HepG2 (cell line): ENCODE data around the gene LRRC73. TPM values are rescaled to one million over a fixed set of nuclear protein-coding genes. Genes with fewer than 3 reads are reported as not detected.
A peak's percentile ranks its signal among the peaks of the same experiment; 100 is the strongest.

Experiments
- CCAR2 ChIP-seq: fragments of 200-400 bp; formaldehyde crosslinking; optimal IDR thresholded peaks from 2 replicates; pipeline ENCODE3; 2018; ENCODE audit warnings: low read depth, mild to moderate bottlenecking, low read length, moderate library complexity
- CENPX ChIP-seq: sonication (generic); formaldehyde crosslinking; IDR thresholded peaks from 2 replicates; pipeline ENCODE4 v1.9.0; 2021; ENCODE audit warnings: mild to moderate bottlenecking, missing genetic modification reagents, moderate library complexity
- ELF4 ChIP-seq: sonication (generic); formaldehyde crosslinking; IDR thresholded peaks from 2 replicates; pipeline ENCODE4 v1.5.0; 2020; ENCODE audit warnings: missing genetic modification reagents, mild to moderate bottlenecking, moderate library complexity, borderline replicate concordance
- HNRNPK ChIP-seq: fragments of 200-400 bp; formaldehyde crosslinking; IDR thresholded peaks from 2 replicates; pipeline ENCODE4 v1.6.1; 2018; ENCODE audit warnings: low read length, low read depth, moderate library complexity, mild to moderate bottlenecking; ENCODE audit not compliant: poor library complexity, severe bottlenecking
- RCOR2 ChIP-seq: IDR thresholded peaks from 2 replicates; pipeline ENCODE4 v1.6.1; 2016; ENCODE audit warnings: missing biosample characterization, missing genetic modification reagents
- ZMAT3 ChIP-seq: sonication (generic); formaldehyde crosslinking; conservative IDR thresholded peaks from 2 replicates; pipeline ENCODE4 v1.7.0; 2021; ENCODE audit warnings: missing genetic modification reagents
- ZNF10 ChIP-seq: sonication (generic); formaldehyde crosslinking; IDR thresholded peaks from 2 replicates; pipeline ENCODE4 v1.4.0; 2020; ENCODE audit warnings: mild to moderate bottlenecking, low read depth, missing genetic modification reagents, borderline replicate concordance
- ZNF264 ChIP-seq: sonication (generic); formaldehyde crosslinking; IDR thresholded peaks from 2 replicates; pipeline ENCODE4 v1.4.0; 2020; ENCODE audit warnings: missing genetic modification reagents
- ZNF431 ChIP-seq: sonication (generic); formaldehyde crosslinking; IDR thresholded peaks from 2 replicates; pipeline ENCODE4 v1.9.0; 2022; ENCODE audit warnings: missing genetic modification reagents, low read depth, mild to moderate bottlenecking, borderline replicate concordance
- ZNF547 ChIP-seq: sonication (generic); formaldehyde crosslinking; IDR thresholded peaks from 2 replicates; pipeline ENCODE4 v1.5.1; 2020; ENCODE audit warnings: mild to moderate bottlenecking, missing genetic modification reagents
- ZNF777 ChIP-seq: sonication (generic); formaldehyde crosslinking; IDR thresholded peaks from 2 replicates; pipeline ENCODE4 v1.4.0; 2020; ENCODE audit warnings: missing genetic modification reagents
- polyA plus RNA-seq, 8 experiments: library from polyadenylated mRNA; depleted of rRNA in 3 of 8; stranded (reverse) in 7 of 8; unstranded in 1 of 8; fragments of >200 nt; fragmentation: Illumina TruSeq in 4 of 8; extraction: Trizol in 4 of 8; gene quantifications; 2 replicates each; pipeline versions ENCODE4 v1.2.1 to v1.2.3, GENCODE V29; 2011 to 2016; ENCODE audit warnings: low read depth in 4 of 8, missing spikeins in 1 of 8, mixed read lengths in 1 of 8; ENCODE audit not compliant: insufficient read depth in 1 of 8
- total RNA-seq, 5 experiments: library from RNA; depleted of rRNA; stranded (reverse); fragments of >200 nt; fragmentation: Illumina TruSeq; extraction: Trizol; gene quantifications; 2 replicates each; pipeline ENCODE4 v1.2.3, GENCODE V29; 2016; ENCODE audit warnings: low read depth in 1 of 5
- TF ChIP-seq, protein P1 (sequence below): sonication (generic); formaldehyde crosslinking; conservative IDR thresholded peaks from 2 replicates; pipeline ENCODE4 v1.4.0; 2020; ENCODE audit warnings: missing genetic modification reagents
- TF ChIP-seq, protein P2 (sequence below): IDR thresholded peaks from 2 replicates; pipeline ENCODE4 v1.6.1; 2018; ENCODE audit warnings: missing genetic modification reagents
- TF ChIP-seq, protein P3 (sequence below): IDR thresholded peaks from 2 replicates; pipeline ENCODE4 v1.6.1; 2016

Gene LRRC73
- total and polyA plus RNA-seq, 2 of the 13 experiments (the other 11 are each of a cell fraction or from before 2014, with no cell fraction given) = 0.11 to 0.12 TPM

- TF ChIP-seq, protein P1, sequence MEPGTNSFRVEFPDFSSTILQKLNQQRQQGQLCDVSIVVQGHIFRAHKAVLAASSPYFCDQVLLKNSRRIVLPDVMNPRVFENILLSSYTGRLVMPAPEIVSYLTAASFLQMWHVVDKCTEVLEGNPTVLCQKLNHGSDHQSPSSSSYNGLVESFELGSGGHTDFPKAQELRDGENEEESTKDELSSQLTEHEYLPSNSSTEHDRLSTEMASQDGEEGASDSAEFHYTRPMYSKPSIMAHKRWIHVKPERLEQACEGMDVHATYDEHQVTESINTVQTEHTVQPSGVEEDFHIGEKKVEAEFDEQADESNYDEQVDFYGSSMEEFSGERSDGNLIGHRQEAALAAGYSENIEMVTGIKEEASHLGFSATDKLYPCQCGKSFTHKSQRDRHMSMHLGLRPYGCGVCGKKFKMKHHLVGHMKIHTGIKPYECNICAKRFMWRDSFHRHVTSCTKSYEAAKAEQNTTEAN (CRISPR knock-in tag) = no peak
- TF ChIP-seq ZMAT3 (CRISPR knock-in tag) = peak; percentile 75
- TF ChIP-seq, protein P2, sequence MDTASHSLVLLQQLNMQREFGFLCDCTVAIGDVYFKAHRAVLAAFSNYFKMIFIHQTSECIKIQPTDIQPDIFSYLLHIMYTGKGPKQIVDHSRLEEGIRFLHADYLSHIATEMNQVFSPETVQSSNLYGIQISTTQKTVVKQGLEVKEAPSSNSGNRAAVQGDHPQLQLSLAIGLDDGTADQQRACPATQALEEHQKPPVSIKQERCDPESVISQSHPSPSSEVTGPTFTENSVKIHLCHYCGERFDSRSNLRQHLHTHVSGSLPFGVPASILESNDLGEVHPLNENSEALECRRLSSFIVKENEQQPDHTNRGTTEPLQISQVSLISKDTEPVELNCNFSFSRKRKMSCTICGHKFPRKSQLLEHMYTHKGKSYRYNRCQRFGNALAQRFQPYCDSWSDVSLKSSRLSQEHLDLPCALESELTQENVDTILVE (CRISPR knock-in tag) = no peak
- peak; percentile 69 for TF ChIP-seq ZNF264 (CRISPR knock-in tag)
- TF ChIP-seq, protein P3, sequence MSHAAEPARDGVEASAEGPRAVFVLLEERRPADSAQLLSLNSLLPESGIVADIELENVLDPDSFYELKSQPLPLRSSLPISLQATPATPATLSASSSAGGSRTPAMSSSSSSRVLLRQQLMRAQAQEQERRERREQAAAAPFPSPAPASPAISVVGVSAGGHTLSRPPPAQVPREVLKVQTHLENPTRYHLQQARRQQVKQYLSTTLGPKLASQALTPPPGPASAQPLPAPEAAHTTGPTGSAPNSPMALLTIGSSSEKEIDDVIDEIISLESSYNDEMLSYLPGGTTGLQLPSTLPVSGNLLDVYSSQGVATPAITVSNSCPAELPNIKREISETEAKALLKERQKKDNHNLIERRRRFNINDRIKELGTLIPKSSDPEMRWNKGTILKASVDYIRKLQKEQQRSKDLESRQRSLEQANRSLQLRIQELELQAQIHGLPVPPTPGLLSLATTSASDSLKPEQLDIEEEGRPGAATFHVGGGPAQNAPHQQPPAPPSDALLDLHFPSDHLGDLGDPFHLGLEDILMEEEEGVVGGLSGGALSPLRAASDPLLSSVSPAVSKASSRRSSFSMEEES (CRISPR knock-in tag) = peak; percentile 51; the same call in 1 of the 2 replicates
- TF ChIP-seq CCAR2 = no peak
- TF ChIP-seq RCOR2 (CRISPR knock-in tag) = peak; percentile 54; the same call in 1 of the 2 replicates
- TF ChIP-seq ZNF10 (CRISPR knock-in tag) = no peak
- 0 out of 2 replicates have a peak, but pooled peaks have one; percentile 34 for TF ChIP-seq ZNF777
- no peak for TF ChIP-seq ZNF431 (CRISPR knock-in tag)
- no peak for TF ChIP-seq HNRNPK
- TF ChIP-seq CENPX (CRISPR knock-in tag) = no peak
- 0 out of 2 replicates have a peak, but pooled peaks have one; percentile 31 for TF ChIP-seq ZNF547 (CRISPR knock-in tag)
- 0 out of 2 replicates have a peak, but pooled peaks have one; percentile 31 for TF ChIP-seq ELF4 (CRISPR knock-in tag)
Observed at GRCh38 chr6:43488667-43489276, 21.4 kb downstream of the LRRC73 start (continued).
